Parathyroid adenoma (tissue), 2 donors: ENCODE results near the gene ZNF362.
A peak's percentile ranks its signal among the peaks of the same experiment; 100 is the strongest.

Experiments
- H2AFZ ChIP-seq: fragments of 300-600 bp; sonication (generic); one replicate; pipeline ENCODE4 v1.7.0; 2017; ENCODE audit warnings: antibody characterized with exemption, mild to moderate bottlenecking
- H3K27ac ChIP-seq: fragments of 300-600 bp; sonication (generic); one replicate; pipeline ENCODE4 v1.7.0; 2017
- H3K27me3 ChIP-seq: fragments of 300-600 bp; sonication (generic); one replicate; pipeline ENCODE4 v1.7.0; 2017; ENCODE audit warnings: low read length; ENCODE audit not compliant: control insufficient read depth, insufficient read depth
- H3K36me3 ChIP-seq: fragments of 300-600 bp; sonication (generic); one replicate; pipeline ENCODE4 v1.7.0; 2017; ENCODE audit warnings: low read length; ENCODE audit not compliant: control insufficient read depth, insufficient read depth
- H3K4me1 ChIP-seq: fragments of 300-600 bp; sonication (generic); one replicate; pipeline ENCODE4 v1.7.0; 2017; ENCODE audit warnings: control low read depth
- H3K4me2 ChIP-seq: fragments of 300-600 bp; sonication (generic); one replicate; pipeline ENCODE4 v1.7.0; 2017; ENCODE audit warnings: low read length
- H3K4me3 ChIP-seq: fragments of 300-600 bp; sonication (generic); one replicate; pipeline ENCODE4 v1.7.0; 2017; ENCODE audit warnings: low read depth, low read length
- H3K79me2 ChIP-seq: fragments of 300-600 bp; sonication (generic); one replicate; pipeline ENCODE4 v1.7.0; 2017; ENCODE audit warnings: control low read depth
- H3K9ac ChIP-seq: fragments of 300-600 bp; sonication (generic); one replicate; pipeline ENCODE4 v1.7.0; 2017; ENCODE audit warnings: mild to moderate bottlenecking
- H3K9me3 ChIP-seq: fragments of 300-600 bp; sonication (generic); one replicate; pipeline ENCODE4 v1.7.0; 2017; ENCODE audit warnings: low read length; ENCODE audit not compliant: control insufficient read depth
- TF ChIP-seq, protein P1 (sequence below): fragments of 300-600 bp; sonication (generic); IDR thresholded peaks from one replicate; pipeline ENCODE4 v1.7.0; 2017; ENCODE audit warnings: antibody characterized with exemption, mild to moderate bottlenecking
- donor health status: primary hyperparathyroidism.

ZNF362 gene

DNA sequence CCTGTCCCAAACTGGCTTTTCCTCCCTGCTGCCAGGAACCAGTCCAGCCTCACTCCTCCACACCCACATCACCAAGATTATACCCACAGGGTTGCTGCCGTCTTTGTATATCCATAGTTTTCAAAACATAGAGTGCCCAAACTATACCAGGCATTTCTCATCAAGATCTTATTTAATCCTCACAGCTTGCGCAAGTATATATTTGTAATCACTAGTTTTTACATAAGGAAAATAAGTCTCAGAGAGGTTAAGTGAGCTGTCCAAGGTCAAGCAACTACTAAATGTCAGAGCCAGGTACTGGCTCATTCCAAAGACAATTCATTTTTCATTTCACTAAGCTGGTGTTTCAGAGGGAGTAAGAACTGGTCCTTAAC lies 34.9 kb upstream of the ZNF362 start:
- Histone ChIP-seq H3K9me3 (no peaks in the 10 kb centered on the region), H3K79me2 (no peaks in the 10 kb centered on the region), H3K4me2 (no peak overlapping the region), H3K4me3 (no peak overlapping the region), H3K4me1 (no peaks in the 10 kb centered on the region), H3K27ac (no peak overlapping the region), H3K9ac (no peak overlapping the region), H3K27me3 (no peaks in the 10 kb centered on the region), H3K36me3 (no peaks in the 10 kb centered on the region), H2AFZ (no peak overlapping the region)
- TF ChIP-seq, protein P1, sequence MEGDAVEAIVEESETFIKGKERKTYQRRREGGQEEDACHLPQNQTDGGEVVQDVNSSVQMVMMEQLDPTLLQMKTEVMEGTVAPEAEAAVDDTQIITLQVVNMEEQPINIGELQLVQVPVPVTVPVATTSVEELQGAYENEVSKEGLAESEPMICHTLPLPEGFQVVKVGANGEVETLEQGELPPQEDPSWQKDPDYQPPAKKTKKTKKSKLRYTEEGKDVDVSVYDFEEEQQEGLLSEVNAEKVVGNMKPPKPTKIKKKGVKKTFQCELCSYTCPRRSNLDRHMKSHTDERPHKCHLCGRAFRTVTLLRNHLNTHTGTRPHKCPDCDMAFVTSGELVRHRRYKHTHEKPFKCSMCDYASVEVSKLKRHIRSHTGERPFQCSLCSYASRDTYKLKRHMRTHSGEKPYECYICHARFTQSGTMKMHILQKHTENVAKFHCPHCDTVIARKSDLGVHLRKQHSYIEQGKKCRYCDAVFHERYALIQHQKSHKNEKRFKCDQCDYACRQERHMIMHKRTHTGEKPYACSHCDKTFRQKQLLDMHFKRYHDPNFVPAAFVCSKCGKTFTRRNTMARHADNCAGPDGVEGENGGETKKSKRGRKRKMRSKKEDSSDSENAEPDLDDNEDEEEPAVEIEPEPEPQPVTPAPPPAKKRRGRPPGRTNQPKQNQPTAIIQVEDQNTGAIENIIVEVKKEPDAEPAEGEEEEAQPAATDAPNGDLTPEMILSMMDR = no peak

DNA sequence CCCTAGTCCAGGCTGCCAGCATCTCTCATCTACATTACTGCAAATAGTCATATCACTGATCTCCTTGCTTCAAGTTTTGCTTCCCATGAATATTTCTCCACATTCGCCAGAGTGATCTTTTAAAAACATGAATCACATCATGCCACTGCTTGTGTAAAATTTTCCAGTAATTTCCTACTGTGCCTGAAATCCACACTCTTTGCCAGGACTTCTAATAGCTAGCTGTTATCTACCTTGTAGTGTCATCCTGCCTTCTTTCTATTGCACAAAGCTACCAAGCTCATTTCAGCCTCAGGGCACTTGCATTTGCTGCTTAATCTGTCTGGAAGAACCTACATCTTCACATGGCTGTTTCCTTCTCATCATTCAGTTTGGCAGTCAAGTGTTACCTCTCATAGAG lies 33.9 kb upstream of the ZNF362 start:
- Histone ChIP-seq H3K4me1 (no peaks in the 10 kb centered on the region), H3K36me3 (no peaks in the 10 kb centered on the region), H3K27me3 (no peaks in the 10 kb centered on the region), H3K4me3 (no peak overlapping the region), H3K9ac (no peak overlapping the region), H3K79me2 (no peaks in the 10 kb centered on the region), H3K9me3 (no peaks in the 10 kb centered on the region), H2AFZ (no peak overlapping the region), H3K4me2 (no peak overlapping the region), H3K27ac (no peak overlapping the region)
- TF ChIP-seq, protein P1 = no peak

DNA sequence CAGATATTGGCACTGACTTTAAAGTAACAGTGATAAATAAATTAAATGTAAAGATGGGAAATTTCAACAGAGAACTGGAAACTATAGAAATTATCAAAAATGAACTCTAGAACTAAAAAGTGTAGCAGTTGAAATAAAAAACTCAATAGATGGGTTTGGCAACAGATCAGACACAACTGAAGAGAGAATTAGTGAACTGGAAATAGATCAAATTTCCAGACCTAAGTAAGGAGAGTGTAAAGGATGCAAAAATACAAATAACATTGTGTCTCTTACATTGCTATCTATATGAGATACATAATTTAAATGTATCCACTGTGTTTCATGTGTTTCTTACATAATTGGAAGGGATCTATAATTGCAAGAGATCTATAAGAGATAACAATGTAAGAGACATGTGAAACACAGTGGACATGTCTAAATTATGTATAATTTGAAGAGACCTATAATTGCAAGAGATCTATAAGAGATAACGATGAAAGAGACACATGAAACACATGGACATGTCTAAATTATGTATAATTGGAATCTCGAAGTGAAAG lies 32.1 kb upstream of the ZNF362 start:
- no peak overlapping the region for H3K4me2 ChIP-seq
- no peaks in the 10 kb centered on the region for H3K9me3 ChIP-seq
- no peak overlapping the region for H2AFZ ChIP-seq
- H3K79me2 ChIP-seq = no peaks in the 10 kb centered on the region
- no peaks in the 10 kb centered on the region for H3K36me3 ChIP-seq
- no peak overlapping the region for H3K9ac ChIP-seq
- no peaks in the 10 kb centered on the region for H3K4me1 ChIP-seq
- no peak overlapping the region for H3K4me3 ChIP-seq
- no peak overlapping the region for H3K27ac ChIP-seq
- TF ChIP-seq, protein P1 = no peak
- H3K27me3 ChIP-seq = no peaks in the 10 kb centered on the region

DNA sequence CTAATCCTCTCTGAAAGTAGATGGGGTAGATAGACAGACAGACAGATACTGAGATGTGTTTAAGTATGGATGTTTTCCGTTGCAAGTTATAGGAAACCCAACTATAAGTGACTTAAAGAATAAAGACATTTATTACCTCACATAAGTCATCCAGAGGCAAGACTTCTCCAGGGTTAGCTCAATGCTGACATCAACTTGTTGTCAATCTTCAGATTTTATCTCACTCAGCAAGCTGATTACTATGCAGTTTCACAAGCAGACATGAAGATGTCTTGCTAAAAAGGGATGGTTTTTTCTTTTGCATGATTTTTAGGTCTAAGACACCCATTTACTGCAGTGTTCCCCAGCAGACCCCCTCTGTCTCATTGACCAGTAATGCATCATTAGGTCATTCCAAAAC lies 30.7 kb upstream of the ZNF362 start:
- Histone ChIP-seq H3K4me3 (no peak overlapping the region), H2AFZ (no peak overlapping the region), H3K27ac (no peak overlapping the region), H3K9me3 (no peaks in the 10 kb centered on the region), H3K27me3 (no peaks in the 10 kb centered on the region), H3K79me2 (no peaks in the 10 kb centered on the region), H3K9ac (no peak overlapping the region), H3K4me2 (peak overlapping the region; percentile 9), H3K36me3 (no peaks in the 10 kb centered on the region), H3K4me1 (no peaks in the 10 kb centered on the region)
- TF ChIP-seq, protein P1 = no peak

DNA sequence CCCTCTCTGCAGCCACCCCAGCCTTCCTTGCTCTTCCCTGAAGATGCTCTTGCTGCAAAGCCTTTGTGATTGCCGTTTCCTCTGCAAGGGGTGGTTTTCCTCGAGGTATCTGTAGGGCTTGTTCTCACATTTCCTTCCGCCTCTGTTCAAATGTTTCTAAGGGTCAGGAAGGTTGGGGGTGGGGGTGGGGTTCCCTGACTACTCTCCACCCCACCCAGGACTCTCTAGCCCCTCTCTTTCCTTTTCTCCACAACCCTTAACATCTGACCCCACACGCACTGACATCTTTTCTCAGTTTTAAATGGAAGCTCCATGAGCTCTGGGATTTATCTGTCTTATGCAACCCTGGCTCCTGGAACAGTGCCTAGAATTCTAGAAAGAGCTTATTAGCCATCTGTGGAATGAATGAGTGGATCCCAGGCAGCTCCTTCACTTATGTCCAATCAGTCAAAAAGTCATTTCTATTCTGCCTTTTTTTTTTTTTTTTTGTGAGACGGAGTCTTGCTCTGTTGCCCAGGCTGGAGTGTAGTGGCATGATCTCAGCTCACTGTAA lies 27.3 kb upstream of the ZNF362 start:
- H3K27ac ChIP-seq = no peak overlapping the region
- no peak overlapping the region for H3K9ac ChIP-seq
- no peak overlapping the region for H3K4me3 ChIP-seq

More for the DNA sequence above, 27.3 kb upstream of the ZNF362 start:
- H2AFZ ChIP-seq = no peak overlapping the region
- TF ChIP-seq, protein P1 = no peak
- H3K4me1 ChIP-seq = no peaks in the 10 kb centered on the region
- H3K79me2 ChIP-seq = no peaks in the 10 kb centered on the region
- H3K4me2 ChIP-seq = no peak overlapping the region
- no peaks in the 10 kb centered on the region for H3K9me3 ChIP-seq
- H3K36me3 ChIP-seq = no peaks in the 10 kb centered on the region
- H3K27me3 ChIP-seq = no peaks in the 10 kb centered on the region
